ENCODE results near the gene TAB2. TPM values are rescaled to one million over a fixed set of nuclear protein-coding genes. Genes with fewer than 3 reads are reported as not detected.

TAB2 gene
- total RNA-seq, 6 donors from 2014 or later, result 46.5 to 99.5 (median 52.7) TPM

DNA sequence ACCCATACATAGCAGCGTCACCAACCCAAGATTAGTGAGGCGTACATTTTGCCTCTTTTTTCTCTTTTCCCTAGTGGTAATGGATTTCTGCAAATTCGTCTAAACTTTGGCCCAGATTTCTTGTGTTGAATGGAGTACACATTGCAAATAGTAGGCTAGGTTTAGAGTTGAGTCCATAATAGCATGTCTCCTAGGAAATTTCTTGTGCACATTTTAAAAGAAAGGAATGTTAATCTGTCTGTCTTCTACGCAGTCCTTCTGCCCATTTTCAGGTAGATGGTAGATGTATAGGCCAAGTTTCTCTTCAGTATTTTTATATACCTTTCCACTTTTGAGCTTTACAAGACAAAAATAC is 15.7 kb downstream of the TAB2 start:
- Histone ChIP-seq H3K4me3 (no peak overlapping the region), H3K27ac (no peak overlapping the region), H3K36me3 (no peaks in the 10 kb centered on the region), H3K27me3 (no peaks in the 10 kb centered on the region), H3K4me1 (peaks cover 58 to 72% (median 66%) of the 10 kb centered on the region in 4 donors), H3K9me3 (no peaks in the 10 kb centered on the region)
- 82 to 91% methylated on average over 4 of the region's 4 CpGs for WGBS, 2 donors
- DNase-seq (no peak), ATAC-seq (ENCODE audit: low FRiP score in 2 of 2) (no peak)
- TF ChIP-seq POLR2A (IDR thresholded peaks at IDR 0.05) (no peak), EP300 (IDR thresholded peaks at IDR 0.05) (no peak), POLR2AphosphoS5 (IDR thresholded peaks at IDR 0.05) (no peak)
- TF ChIP-seq, protein P1, sequence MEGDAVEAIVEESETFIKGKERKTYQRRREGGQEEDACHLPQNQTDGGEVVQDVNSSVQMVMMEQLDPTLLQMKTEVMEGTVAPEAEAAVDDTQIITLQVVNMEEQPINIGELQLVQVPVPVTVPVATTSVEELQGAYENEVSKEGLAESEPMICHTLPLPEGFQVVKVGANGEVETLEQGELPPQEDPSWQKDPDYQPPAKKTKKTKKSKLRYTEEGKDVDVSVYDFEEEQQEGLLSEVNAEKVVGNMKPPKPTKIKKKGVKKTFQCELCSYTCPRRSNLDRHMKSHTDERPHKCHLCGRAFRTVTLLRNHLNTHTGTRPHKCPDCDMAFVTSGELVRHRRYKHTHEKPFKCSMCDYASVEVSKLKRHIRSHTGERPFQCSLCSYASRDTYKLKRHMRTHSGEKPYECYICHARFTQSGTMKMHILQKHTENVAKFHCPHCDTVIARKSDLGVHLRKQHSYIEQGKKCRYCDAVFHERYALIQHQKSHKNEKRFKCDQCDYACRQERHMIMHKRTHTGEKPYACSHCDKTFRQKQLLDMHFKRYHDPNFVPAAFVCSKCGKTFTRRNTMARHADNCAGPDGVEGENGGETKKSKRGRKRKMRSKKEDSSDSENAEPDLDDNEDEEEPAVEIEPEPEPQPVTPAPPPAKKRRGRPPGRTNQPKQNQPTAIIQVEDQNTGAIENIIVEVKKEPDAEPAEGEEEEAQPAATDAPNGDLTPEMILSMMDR (IDR thresholded peaks at IDR 0.05), result no peak

DNA sequence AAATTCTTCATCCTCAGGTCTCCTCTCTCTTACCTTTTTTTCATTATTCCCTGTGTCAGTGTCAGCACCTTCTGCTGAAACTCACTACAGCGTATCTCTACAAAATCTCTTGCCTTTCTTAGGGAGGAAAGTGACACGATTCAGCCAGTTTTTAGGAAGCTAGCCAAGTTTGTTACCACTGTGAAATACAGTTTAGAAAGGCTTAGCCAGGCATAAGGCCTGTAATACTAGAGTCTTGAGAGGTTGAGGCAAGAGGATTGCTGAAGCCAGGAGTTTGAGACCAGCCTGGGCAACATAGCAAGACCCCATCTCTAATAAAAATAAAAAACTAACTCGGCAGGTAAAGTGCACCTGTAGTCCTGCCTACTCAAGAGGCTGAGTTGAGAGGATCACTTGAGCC is 16.7 kb downstream of the TAB2 start:
- Histone ChIP-seq H3K4me3 (no peak overlapping the region), H3K36me3 (no peaks in the 10 kb centered on the region), H3K9me3 (no peaks in the 10 kb centered on the region), H3K27ac (peak overlapping the region in 1 of 4 donors; percentile 13), H3K27me3 (no peaks in the 10 kb centered on the region), H3K4me1 (peaks cover 56 to 68% (median 63%) of the 10 kb centered on the region in 4 donors)
- 32 to 50% methylated on average over 3 of the region's 3 CpGs for WGBS, 2 donors
- TF ChIP-seq EP300 (IDR thresholded peaks at IDR 0.05) (no peak), POLR2A (IDR thresholded peaks at IDR 0.05) (no peak), POLR2AphosphoS5 (IDR thresholded peaks at IDR 0.05) (no peak)
- TF ChIP-seq, protein P1 (IDR thresholded peaks at IDR 0.05), result no peak
- DNase-seq (no peak), ATAC-seq (ENCODE audit: low FRiP score in 2 of 2) (no peak)

DNA sequence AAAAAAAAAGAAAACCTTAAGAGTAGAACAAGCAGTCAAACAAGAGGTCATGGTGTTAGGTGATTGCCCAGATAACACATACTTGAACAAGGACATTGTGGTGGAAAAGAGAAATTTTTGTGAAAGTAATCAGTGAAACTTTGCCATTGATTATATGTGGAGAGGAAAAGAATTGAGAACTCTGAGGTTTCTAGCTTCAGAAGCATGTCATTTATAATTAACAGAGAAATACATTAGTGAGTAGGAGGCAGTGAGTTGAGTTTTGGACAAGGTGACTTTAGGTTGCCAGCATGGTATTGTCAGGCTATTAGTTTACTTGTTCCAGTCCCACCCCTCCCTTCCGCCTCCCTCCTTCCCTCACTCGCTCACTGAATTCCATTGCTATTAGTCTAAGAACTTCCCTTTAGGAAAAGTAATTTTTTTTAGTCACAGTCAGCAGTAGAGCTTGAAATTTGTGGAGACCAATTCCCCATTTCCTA is 17.2 kb downstream of the TAB2 start:
- WGBS, 2 donors, result 54 to 56% methylated on average over 2 of the region's 2 CpGs
- TF ChIP-seq EP300 (IDR thresholded peaks at IDR 0.05) (no peak), POLR2A (IDR thresholded peaks at IDR 0.05) (no peak), POLR2AphosphoS5 (IDR thresholded peaks at IDR 0.05) (no peak)
- TF ChIP-seq, protein P1 (IDR thresholded peaks at IDR 0.05), result no peak
- no peak for DNase-seq
- Histone ChIP-seq H3K9me3 (no peaks in the 10 kb centered on the region), H3K27ac (peak overlapping the region in 1 of 4 donors; percentile 13), H3K36me3 (no peaks in the 10 kb centered on the region), H3K4me3 (no peak overlapping the region), H3K4me1 (peaks cover 53 to 67% (median 59%) of the 10 kb centered on the region in 4 donors), H3K27me3 (no peaks in the 10 kb centered on the region)
- peak in 1 of 2 donors; percentile 70 for ATAC-seq (ENCODE audit: low FRiP score in 2 of 2)

DNA sequence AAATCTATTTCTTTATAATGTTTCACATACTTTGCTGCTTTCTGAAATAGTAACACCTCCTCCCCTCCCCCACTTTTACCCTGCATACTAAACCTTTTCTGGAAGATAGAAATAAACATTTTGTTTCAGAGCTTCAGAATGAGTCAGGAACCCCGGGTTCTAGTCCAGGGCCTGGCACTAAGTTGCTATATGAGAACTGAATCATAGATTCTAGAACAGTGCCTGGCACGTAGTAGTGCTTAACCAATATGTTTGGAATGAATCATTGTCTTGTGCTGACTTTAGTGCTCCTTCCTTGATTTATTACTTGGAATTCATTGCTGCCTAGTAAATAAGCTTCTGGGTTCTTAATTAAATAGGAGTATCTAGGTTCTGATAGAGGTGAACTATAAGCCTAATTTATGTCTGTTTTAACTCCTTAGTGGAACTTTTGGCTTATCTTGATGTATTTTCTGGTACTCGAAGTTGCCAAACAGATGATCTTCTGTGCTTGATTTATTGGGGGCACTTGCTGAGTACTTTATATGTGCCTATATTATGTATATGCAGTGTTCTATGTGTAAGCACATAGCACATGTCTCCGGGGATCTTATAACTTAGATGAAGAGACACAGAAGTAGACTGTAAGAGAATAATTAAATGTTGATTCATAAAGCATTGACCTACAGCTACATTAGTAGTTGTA is 18.6 kb downstream of the TAB2 start:
- Histone ChIP-seq H3K9me3 (no peaks in the 10 kb centered on the region), H3K4me1 (peaks cover 53 to 70% (median 56%) of the 10 kb centered on the region in 4 donors), H3K4me3 (no peak overlapping the region), H3K36me3 (no peaks in the 10 kb centered on the region), H3K27me3 (no peaks in the 10 kb centered on the region), H3K27ac (peak overlapping the region in 3 of 4 donors; percentile 24 to 49 (median 37))
- ATAC-seq (ENCODE audit: low FRiP score in 2 of 2) (peak in 1 of 2 donors; percentile 67), DNase-seq (no peak)
- TF ChIP-seq POLR2A (IDR thresholded peaks at IDR 0.05), result no peak
- no peak for TF ChIP-seq EP300 (IDR thresholded peaks at IDR 0.05)
- no peak for TF ChIP-seq POLR2AphosphoS5 (IDR thresholded peaks at IDR 0.05)
- TF ChIP-seq, protein P1 (IDR thresholded peaks at IDR 0.05), result no peak
- WGBS, 2 donors, result 52 to 53% methylated on average over 4 of the region's 4 CpGs

DNA sequence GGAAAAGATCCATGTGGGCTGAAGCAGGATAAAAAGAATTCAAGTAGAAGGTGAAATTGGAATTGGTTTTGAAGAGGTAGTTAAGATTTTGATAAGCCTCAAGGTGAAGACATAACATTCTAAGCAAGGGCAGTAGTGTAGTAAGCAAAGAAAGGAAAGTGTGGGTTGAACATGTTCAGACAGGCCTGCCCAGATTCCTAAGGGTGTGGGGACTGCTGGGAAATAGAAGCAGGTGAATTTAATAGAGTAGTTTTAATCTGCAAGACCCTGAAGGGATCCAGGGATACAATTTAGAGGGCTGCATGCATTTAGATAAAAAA is 19.1 kb downstream of the TAB2 start:
- Histone ChIP-seq H3K9me3 (no peaks in the 10 kb centered on the region), H3K27ac (peak overlapping the region in 2 of 4 donors; percentile 24 to 37), H3K4me1 (peaks cover 49 to 71% (median 55%) of the 10 kb centered on the region in 4 donors), H3K36me3 (no peaks in the 10 kb centered on the region), H3K4me3 (no peak overlapping the region), H3K27me3 (no peaks in the 10 kb centered on the region)
- DNase-seq (no peak), ATAC-seq (ENCODE audit: low FRiP score in 2 of 2) (peak; percentile 49 to 73)
- TF ChIP-seq, protein P1 (IDR thresholded peaks at IDR 0.05), result no peak
- TF ChIP-seq POLR2AphosphoS5 (IDR thresholded peaks at IDR 0.05) (no peak), POLR2A (IDR thresholded peaks at IDR 0.05) (no peak), EP300 (IDR thresholded peaks at IDR 0.05) (no peak)
